GM12878 (cell line): ENCODE results near the gene CRYL1.

Source experiments
- BHLHE40 ChIP-seq, 2 experiments: fragments of 450-650 bp in 1 of 2; IDR thresholded peaks; 2 replicates each; pipeline ENCODE4 v1.6.1; 2011 to 2017; ENCODE audit warnings: low read depth in 2 of 2, borderline replicate concordance in 1 of 2, improper control_type of control experiment in 1 of 2, low read length in 1 of 2, mild to moderate bottlenecking in 1 of 2
- CREM ChIP-seq: IDR thresholded peaks from 2 replicates; pipeline ENCODE4 v1.6.1; 2014; ENCODE audit warnings: antibody characterized with exemption, low read depth
- GATAD2B ChIP-seq: fragments of 450-650 bp; conservative IDR thresholded peaks from 2 replicates; pipeline ENCODE4 v1.6.1; 2017; ENCODE audit warnings: low read depth, mild to moderate bottlenecking, moderate library complexity
- HDAC2 ChIP-seq: fragments of 200-600 bp; sonication (generic); IDR thresholded peaks from 2 replicates; pipeline ENCODE4 v1.6.1; 2017
- NFIC ChIP-seq: IDR thresholded peaks from 2 replicates; pipeline ENCODE4 v1.6.1; 2012; ENCODE audit warnings: low read depth, mild to moderate bottlenecking, inconsistent platforms, low read length, moderate library complexity
- POLR2A ChIP-seq: IDR thresholded peaks from 2 replicates; pipeline ENCODE4 v1.6.1; 2011; ENCODE audit warnings: low read depth, mild to moderate bottlenecking, low read length
- POLR2AphosphoS5 ChIP-seq: IDR thresholded peaks from 2 replicates; pipeline ENCODE4 v1.6.1; 2011; ENCODE audit warnings: mild to moderate bottlenecking, low read length, inconsistent platforms
- SP1 ChIP-seq: IDR thresholded peaks from one replicate; pipeline ENCODE4 v1.6.1; 2011; ENCODE audit warnings: low read depth, low read length
- TAF1 ChIP-seq: IDR thresholded peaks from 2 replicates; pipeline ENCODE4 v1.6.1; 2011; ENCODE audit warnings: mild to moderate bottlenecking, low read depth, low read length, borderline replicate concordance
- TCF12 ChIP-seq: IDR thresholded peaks from 2 replicates; pipeline ENCODE4 v1.6.1; 2011; ENCODE audit warnings: low read depth, mild to moderate bottlenecking, low read length
- TCF7 ChIP-seq: IDR thresholded peaks from 2 replicates; pipeline ENCODE4 v1.6.1; 2014; ENCODE audit warnings: antibody characterized with exemption, borderline replicate concordance
- ZNF622 ChIP-seq: fragments of 450-650 bp; IDR thresholded peaks from 2 replicates; pipeline ENCODE4 v1.6.1; 2017; ENCODE audit warnings: mild to moderate bottlenecking, inconsistent platforms
- TF ChIP-seq, protein P1 (sequence below): fragments of 450-650 bp; formaldehyde crosslinking; IDR thresholded peaks from 2 replicates; pipeline ENCODE4 v1.4.0; 2020; ENCODE audit warnings: mild to moderate bottlenecking, moderate library complexity
- TF ChIP-seq, protein P2 (sequence below), 3 experiments: IDR thresholded peaks in 2 of 3; conservative IDR thresholded peaks in 1 of 3; 2 replicates each; pipeline ENCODE4 v1.5.1; 2011; ENCODE audit warnings: low read depth in 3 of 3, low read length in 3 of 3, mild to moderate bottlenecking in 3 of 3, control low read depth in 2 of 3, moderate library complexity in 2 of 3, inconsistent platforms in 1 of 3, mixed read lengths in 1 of 3; ENCODE audit not compliant: control insufficient read depth in 2 of 3, insufficient read depth in 1 of 3; ENCODE audit errors: extremely low read depth in 1 of 3

DNA sequence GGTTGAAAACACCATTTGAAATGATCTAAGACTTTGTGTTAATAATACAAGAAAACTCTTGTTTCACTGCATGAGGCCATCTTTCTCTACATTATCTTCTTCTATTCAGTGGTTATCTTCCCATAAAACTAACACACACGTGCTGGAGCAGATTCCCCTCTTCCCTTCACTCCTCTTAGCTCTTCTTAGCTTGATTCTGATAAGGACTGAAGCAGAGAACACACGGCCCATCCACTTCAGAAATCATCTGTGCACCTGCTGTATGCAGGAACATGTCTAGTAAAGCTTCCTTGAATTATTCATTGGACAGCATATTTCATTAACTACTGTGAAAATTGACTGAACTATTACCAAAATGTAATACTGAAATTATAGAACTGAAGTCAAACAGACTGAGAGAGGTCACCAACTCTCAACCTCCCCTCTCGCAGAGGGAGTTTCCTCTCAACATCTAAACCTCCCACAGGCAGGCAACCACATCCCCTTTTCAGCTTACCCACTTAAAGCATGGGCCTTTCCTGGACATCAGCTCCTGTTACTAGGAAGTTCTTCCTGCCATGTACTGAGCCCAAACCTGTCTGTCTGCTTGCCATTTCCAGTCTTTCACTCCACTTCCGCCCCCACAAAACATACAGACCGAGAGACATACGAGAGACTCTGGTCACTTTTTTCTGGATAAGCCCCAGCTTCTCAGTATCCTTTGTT is 113.9 kb downstream of the CRYL1 start:
- TF ChIP-seq BHLHE40 (IDR thresholded peaks at IDR 0.05; ENCODE audit: borderline replicate concordance in 1 of 2, low read depth in 2 of 2, low read length in 1 of 2): 0 out of 4 replicates have a peak, but pooled peaks of 1 of the 2 experiments have one; percentile 8
- TF ChIP-seq, protein P1, sequence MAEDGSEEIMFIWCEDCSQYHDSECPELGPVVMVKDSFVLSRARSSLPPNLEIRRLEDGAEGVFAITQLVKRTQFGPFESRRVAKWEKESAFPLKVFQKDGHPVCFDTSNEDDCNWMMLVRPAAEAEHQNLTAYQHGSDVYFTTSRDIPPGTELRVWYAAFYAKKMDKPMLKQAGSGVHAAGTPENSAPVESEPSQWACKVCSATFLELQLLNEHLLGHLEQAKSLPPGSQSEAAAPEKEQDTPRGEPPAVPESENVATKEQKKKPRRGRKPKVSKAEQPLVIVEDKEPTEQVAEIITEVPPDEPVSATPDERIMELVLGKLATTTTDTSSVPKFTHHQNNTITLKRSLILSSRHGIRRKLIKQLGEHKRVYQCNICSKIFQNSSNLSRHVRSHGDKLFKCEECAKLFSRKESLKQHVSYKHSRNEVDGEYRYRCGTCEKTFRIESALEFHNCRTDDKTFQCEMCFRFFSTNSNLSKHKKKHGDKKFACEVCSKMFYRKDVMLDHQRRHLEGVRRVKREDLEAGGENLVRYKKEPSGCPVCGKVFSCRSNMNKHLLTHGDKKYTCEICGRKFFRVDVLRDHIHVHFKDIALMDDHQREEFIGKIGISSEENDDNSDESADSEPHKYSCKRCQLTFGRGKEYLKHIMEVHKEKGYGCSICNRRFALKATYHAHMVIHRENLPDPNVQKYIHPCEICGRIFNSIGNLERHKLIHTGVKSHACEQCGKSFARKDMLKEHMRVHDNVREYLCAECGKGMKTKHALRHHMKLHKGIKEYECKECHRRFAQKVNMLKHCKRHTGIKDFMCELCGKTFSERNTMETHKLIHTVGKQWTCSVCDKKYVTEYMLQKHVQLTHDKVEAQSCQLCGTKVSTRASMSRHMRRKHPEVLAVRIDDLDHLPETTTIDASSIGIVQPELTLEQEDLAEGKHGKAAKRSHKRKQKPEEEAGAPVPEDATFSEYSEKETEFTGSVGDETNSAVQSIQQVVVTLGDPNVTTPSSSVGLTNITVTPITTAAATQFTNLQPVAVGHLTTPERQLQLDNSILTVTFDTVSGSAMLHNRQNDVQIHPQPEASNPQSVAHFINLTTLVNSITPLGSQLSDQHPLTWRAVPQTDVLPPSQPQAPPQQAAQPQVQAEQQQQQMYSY (CRISPR knock-in tag): no peak
- no peak for TF ChIP-seq TCF7
- TF ChIP-seq TAF1: no peak
- no peak for TF ChIP-seq HDAC2
- TF ChIP-seq CREM: peak; percentile 67; the same call in 1 of the 2 replicates
- TF ChIP-seq, protein P2, sequence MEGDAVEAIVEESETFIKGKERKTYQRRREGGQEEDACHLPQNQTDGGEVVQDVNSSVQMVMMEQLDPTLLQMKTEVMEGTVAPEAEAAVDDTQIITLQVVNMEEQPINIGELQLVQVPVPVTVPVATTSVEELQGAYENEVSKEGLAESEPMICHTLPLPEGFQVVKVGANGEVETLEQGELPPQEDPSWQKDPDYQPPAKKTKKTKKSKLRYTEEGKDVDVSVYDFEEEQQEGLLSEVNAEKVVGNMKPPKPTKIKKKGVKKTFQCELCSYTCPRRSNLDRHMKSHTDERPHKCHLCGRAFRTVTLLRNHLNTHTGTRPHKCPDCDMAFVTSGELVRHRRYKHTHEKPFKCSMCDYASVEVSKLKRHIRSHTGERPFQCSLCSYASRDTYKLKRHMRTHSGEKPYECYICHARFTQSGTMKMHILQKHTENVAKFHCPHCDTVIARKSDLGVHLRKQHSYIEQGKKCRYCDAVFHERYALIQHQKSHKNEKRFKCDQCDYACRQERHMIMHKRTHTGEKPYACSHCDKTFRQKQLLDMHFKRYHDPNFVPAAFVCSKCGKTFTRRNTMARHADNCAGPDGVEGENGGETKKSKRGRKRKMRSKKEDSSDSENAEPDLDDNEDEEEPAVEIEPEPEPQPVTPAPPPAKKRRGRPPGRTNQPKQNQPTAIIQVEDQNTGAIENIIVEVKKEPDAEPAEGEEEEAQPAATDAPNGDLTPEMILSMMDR (IDR thresholded peaks at IDR 0.05 in 2 of 3, conservative IDR thresholded peaks at IDR 0.05 in 1 of 3; ENCODE audit: control insufficient read depth in 2 of 3, extremely low read depth in 1 of 3, insufficient read depth in 1 of 3, low read depth in 3 of 3, low read length in 3 of 3): no peak
- peak; percentile 31 for TF ChIP-seq SP1
- TF ChIP-seq NFIC: peak; percentile 75; the same call in 1 of the 2 replicates
- TF ChIP-seq POLR2A: no peak
- peak; percentile 40; the same call in 1 of the 2 replicates for TF ChIP-seq GATAD2B
- TF ChIP-seq POLR2AphosphoS5: no peak
- TF ChIP-seq ZNF622: no peak
- TF ChIP-seq TCF12: 0 out of 2 replicates have a peak, but pooled peaks have one; percentile 15
